Spleen (tissue), 11 donors: ENCODE data around the gene DEFB124. TPM values are rescaled to one million over a fixed set of nuclear protein-coding genes. Genes with fewer than 3 reads are reported as not detected.

Source experiments
- DNase-seq: peaks from one replicate; pipeline ENCODE4 v3.0.0-alpha.2; 2020
- H3K27ac ChIP-seq, 8 donors: fragments of 200-600 bp; sonication (generic) in 7 of 8; 1 replicate in 4 of 8; 2 replicates in 4 of 8; pipeline versions ENCODE4 v1.5.0 to v1.8.0; 2016 to 2021; ENCODE audit warnings: inconsistent platforms in 4 of 8, mild to moderate bottlenecking in 4 of 8, moderate library complexity in 1 of 8
- H3K27me3 ChIP-seq, 7 donors: fragments of 200-600 bp; sonication (generic) in 6 of 7; replicated peaks in 1 of 7; 1 replicate in 4 of 7; 2 replicates in 3 of 7; pipeline versions ENCODE4 v1.5.0 to v1.8.0; 2016 to 2021; ENCODE audit warnings: inconsistent platforms in 3 of 7, mild to moderate bottlenecking in 1 of 7
- H3K36me3 ChIP-seq, 6 donors: fragments of 200-600 bp; sonication (generic) in 5 of 6; 1 replicate in 4 of 6; 2 replicates in 2 of 6; pipeline versions ENCODE4 v1.5.0 to v1.8.0; 2016 to 2021; ENCODE audit warnings: inconsistent platforms in 2 of 6
- H3K4me1 ChIP-seq, 6 donors: fragments of 200-600 bp; sonication (generic) in 5 of 6; 1 replicate in 3 of 6; 2 replicates in 3 of 6; pipeline versions ENCODE4 v1.5.0 to v1.8.0; 2016 to 2021; ENCODE audit warnings: inconsistent platforms in 3 of 6
- H3K4me3 ChIP-seq, 8 donors: fragments of 200-600 bp; sonication (generic) in 7 of 8; 1 replicate in 4 of 8; 2 replicates in 4 of 8; pipeline versions ENCODE4 v1.5.0 to v1.8.0; 2016 to 2021; ENCODE audit warnings: inconsistent platforms in 4 of 8, mild to moderate bottlenecking in 4 of 8, moderate library complexity in 2 of 8
- H3K9me3 ChIP-seq, 8 donors: fragments of 200-600 bp; sonication (generic) in 7 of 8; 1 replicate in 4 of 8; 2 replicates in 4 of 8; pipeline versions ENCODE4 v1.5.0 to v1.8.0; 2016 to 2021; ENCODE audit warnings: inconsistent platforms in 4 of 8
- CTCF ChIP-seq, 11 experiments: fragments of 200-600 bp in 7 of 11; fragments of 450-650 bp in 4 of 11; sonication (generic) in 4 of 11; IDR thresholded peaks in 8 of 11; conservative IDR thresholded peaks in 3 of 11; 1 replicate in 7 of 11; 2 replicates in 4 of 11; pipeline versions ENCODE4 v1.4.0 to v1.8.0; 2016 to 2021; ENCODE audit warnings: antibody characterized with exemption in 11 of 11, inconsistent platforms in 4 of 11, mild to moderate bottlenecking in 1 of 11
- POLR2A ChIP-seq, 3 donors: fragments of 450-650 bp; IDR thresholded peaks; one replicate each; pipeline ENCODE4 v1.5.1; 2017; ENCODE audit warnings: antibody characterized with exemption in 3 of 3, mild to moderate bottlenecking in 1 of 3
- POLR2AphosphoS5 ChIP-seq, 3 donors: sonication (generic); formaldehyde crosslinking; IDR thresholded peaks; one replicate each; pipeline ENCODE4 v1.5.1; 2017; ENCODE audit warnings: antibody characterized with exemption in 3 of 3
- WGBS, 5 donors: extraction: QIAGEN DNeasy Blood & Tissue Kit in 3 of 5; methylation state at CpG; one replicate each; pipeline versions ENCODE4 v1.1.5 to v1.1.7; 2013 to 2018; 5-methylcytosine and 5-hydroxymethylcytosine counted together
- intact Hi-C: fragments of 100-400 bp; cut with DNase I; formaldehyde crosslinking; loops from one replicate; pipeline ENCODE4 v1.15.0; 2023; ENCODE audit warnings: low total_unique reads
- polyA plus RNA-seq, 3 donors: library from polyadenylated mRNA; stranded (reverse); fragments of 200-250 nt; gene quantifications; one replicate each; pipeline ENCODE4 v1.2.1, GENCODE V29; 2013
- total RNA-seq, 7 donors: library from RNA; depleted of rRNA in 3 of 7; stranded (reverse); fragments of >200 nt in 3 of 7; fragmentation: NEBNext Ultra II Directional in 4 of 7; extraction: Animal tissue kit (Norgen Biotek cat#: 25700) in 4 of 7; gene quantifications; one replicate each; pipeline versions ENCODE4 v1.1.0 to v1.2.1, GENCODE V29; 2016 to 2021
- donor health status: healthy with polysubstance abuse.
- donor health status: DM: no; HTN: no; CAD: no; lungs with moderate emphysema.
- donor health status: DM: no; HTN: no; CAD: no.
- donor health status: Bipolar disorder and iron deficiency.
- donor health status: healthy.
- donor health status: DM: no; HTN: no; CAD: no.
- donor health status: DM: yes; HTN: yes; CAD: no.

DEFB124 gene
- total and polyA plus RNA-seq, 10 donors = 0.24 TPM; not detected in 9

GRCh38 chr20:31496761-31497295, 21.9 kb upstream of the DEFB124 start:
- DNase-seq = no peak
- Histone ChIP-seq H3K4me3 (no peak overlapping the region), H3K9me3 (no peaks in the 10 kb centered on the region), H3K27ac (peak overlapping the region in 5 of 8 donors; percentile 21 to 59 (median 51)), H3K27me3 (peaks cover 0 to 47% (median 0%) of the 10 kb centered on the region in 7 donors), H3K4me1 (no peaks in the 10 kb centered on the region), H3K36me3 (no peaks in the 10 kb centered on the region)
- intact Hi-C loops = no loop called here
- TF ChIP-seq CTCF (IDR thresholded peaks at IDR 0.05 in 8 of 11, conservative IDR thresholded peaks at IDR 0.05 in 3 of 11) (no peak), POLR2AphosphoS5 (IDR thresholded peaks at IDR 0.05) (peak in 2 of 3 donors; percentile 34 to 72)
- 49 to 66% (median 57%) methylated on average over 15 of the region's 15 CpGs for WGBS, 5 donors

GRCh38 chr20:31494131-31494530, 19.2 kb upstream of the DEFB124 start:
- TF ChIP-seq POLR2A (IDR thresholded peaks at IDR 0.05) (no peak), POLR2AphosphoS5 (IDR thresholded peaks at IDR 0.05) (no peak), CTCF (IDR thresholded peaks at IDR 0.05 in 8 of 11, conservative IDR thresholded peaks at IDR 0.05 in 3 of 11) (peak in 1 of 11 experiments; percentile 12)
- DNase-seq = peak; percentile 6
- intact Hi-C loops = no loop called here
- H3K27me3 ChIP-seq = peaks cover 0 to 47% (median 0%) of the 10 kb centered on the region in 7 donors
- no peaks in the 10 kb centered on the region for H3K4me1 ChIP-seq
- WGBS, 5 donors = 58 to 65% (median 61%) methylated on average over 2 of the region's 2 CpGs
- no peaks in the 10 kb centered on the region for H3K36me3 ChIP-seq
- no peaks in the 10 kb centered on the region for H3K9me3 ChIP-seq
- no peak overlapping the region for H3K27ac ChIP-seq
- H3K4me3 ChIP-seq = no peak overlapping the region

- no peaks in the 10 kb centered on the region for H3K36me3 ChIP-seq
- no peak for TF ChIP-seq POLR2A (IDR thresholded peaks at IDR 0.05)
- TF ChIP-seq POLR2AphosphoS5 (IDR thresholded peaks at IDR 0.05) = no peak
- no peak for TF ChIP-seq CTCF (IDR thresholded peaks at IDR 0.05 in 8 of 11, conservative IDR thresholded peaks at IDR 0.05 in 3 of 11)
- DNase-seq = no peak
- no peak overlapping the region for H3K27ac ChIP-seq
- no peak overlapping the region for H3K4me3 ChIP-seq
- 85 to 96% (median 94%) methylated on average over 3 of the region's 3 CpGs for WGBS, 5 donors
- peaks cover 0 to 34% (median under 1%) of the 10 kb centered on the region in 7 donors for H3K27me3 ChIP-seq
- H3K9me3 ChIP-seq = no peaks in the 10 kb centered on the region
- intact Hi-C loops = no loop called here
- peaks cover 0 to 3% (median 0%) of the 10 kb centered on the region in 6 donors for H3K4me1 ChIP-seq
Observed at GRCh38 chr20:31490752-31491151, 15.8 kb upstream of the DEFB124 start.

- no peak for DNase-seq
- no peaks in the 10 kb centered on the region for H3K36me3 ChIP-seq
- no peak for TF ChIP-seq CTCF (IDR thresholded peaks at IDR 0.05 in 8 of 11, conservative IDR thresholded peaks at IDR 0.05 in 3 of 11)
- no peak for TF ChIP-seq POLR2AphosphoS5 (IDR thresholded peaks at IDR 0.05)
- TF ChIP-seq POLR2A (IDR thresholded peaks at IDR 0.05) = no peak
- H3K4me1 ChIP-seq = peaks cover 0 to 10% (median 0%) of the 10 kb centered on the region in 6 donors
- H3K27me3 ChIP-seq = peaks cover 0 to 42% (median 12%) of the 10 kb centered on the region in 7 donors
- peaks cover 0 to 2% (median 0%) of the 10 kb centered on the region in 8 donors for H3K9me3 ChIP-seq
- intact Hi-C loops = no loop called here
- H3K27ac ChIP-seq = no peak overlapping the region
- 70 to 87% (median 81%) methylated on average over 3 of the region's 3 CpGs for WGBS, 5 donors
- H3K4me3 ChIP-seq = no peak overlapping the region
Observed at GRCh38 chr20:31489152-31489551, 14.2 kb upstream of the DEFB124 start.
